HCT116 (cell line): ENCODE results near the gene RAB36. TPM values are rescaled to one million over a fixed set of nuclear protein-coding genes. Genes with fewer than 3 reads are reported as not detected.

ENCODE experiments used
- ATAC-seq: fragments of 200-7000 bp; cut with Tn5 transposase; 2 replicates; pipeline ENCODE4 v1.9.1; 2020; ENCODE audit warnings: mild to moderate bottlenecking, moderate library complexity
- BruUV-seq: library from RNA; stranded (reverse); fragments of 400-500 nt; replicated peaks from 2 replicates; lab custom pipeline; 2021; lab: Mats Ljungman, UMichigan
- CTCF ChIA-PET: fragments of 300-600 bp; sonication (Branson Sonifier 250); formaldehyde crosslinking; loops from one replicate; lab custom pipeline; 2021; ENCODE audit warnings: antibody characterized with exemption; lab: Charles Lee
- POLR2A ChIA-PET: fragments of 300-600, 350-600 bp; sonication (Branson Sonifier 250); formaldehyde crosslinking; loops from one replicate; lab custom pipeline; 2021; ENCODE audit warnings: antibody characterized with exemption; lab: Charles Lee
- RAD21 ChIA-PET, 2 experiments: fragments of 300-600 bp; sonication (Branson Sonifier 250); formaldehyde crosslinking; loops; one replicate each; lab custom pipeline; 2023; ENCODE audit warnings: low total read pairs in 2 of 2; ENCODE audit not compliant: uncharacterized antibody in 2 of 2, unreplicated experiment in 2 of 2, low non-redundant PET in 1 of 2; lab: Charles Lee
- DNase-seq: peaks from one replicate; pipeline ENCODE4 v3.0.0-alpha.2; 2010; ENCODE audit warnings: low read depth, low spot score
- H2AFZ ChIP-seq: fragments of 200-600 bp; shearing (Covaris generic), sonication (generic); 2 replicates; pipeline ENCODE4 v1.6.1; 2017; ENCODE audit warnings: low read depth, mixed run types, mixed read lengths, antibody characterized with exemption, low read length; ENCODE audit not compliant: poor library complexity, severe bottlenecking
- H3K27ac ChIP-seq: 2 replicates; pipeline ENCODE4 v1.5.1; 2012; ENCODE audit warnings: low read depth, low read length
- H3K27me3 ChIP-seq: fragments of 200-600 bp; sonication (generic); 2 replicates; pipeline ENCODE4 v1.6.1; 2016; ENCODE audit warnings: mixed run types, low read length, mixed read lengths; ENCODE audit not compliant: insufficient read depth
- H3K36me3 ChIP-seq, 2 experiments: fragments of 200-500 bp in 1 of 2; fragments of 200-600 bp in 1 of 2; sonication (Bioruptor generic) in 1 of 2; sonication (generic) in 1 of 2; 2 replicates each; pipeline versions ENCODE4 v1.5.1 to v1.6.1; 2014 to 2016; ENCODE audit warnings: low read length in 2 of 2, inconsistent platforms in 1 of 2, mixed read lengths in 1 of 2, mixed run types in 1 of 2; ENCODE audit not compliant: insufficient read depth in 2 of 2, control insufficient read depth in 1 of 2
- H3K4me1 ChIP-seq, 2 experiments: fragments of 200-600 bp in 1 of 2; sonication (generic) in 1 of 2; 2 replicates each; pipeline versions ENCODE4 v1.5.1 to v1.6.1; 2012 to 2017; ENCODE audit warnings: low read length in 2 of 2, inconsistent platforms in 1 of 2, mild to moderate bottlenecking in 1 of 2, mixed read lengths in 1 of 2, mixed run types in 1 of 2, moderate library complexity in 1 of 2; ENCODE audit not compliant: insufficient read depth in 2 of 2, control insufficient read depth in 1 of 2
- H3K4me2 ChIP-seq: fragments of 200-600 bp; sonication (generic); 2 replicates; pipeline ENCODE4 v1.6.1; 2017; ENCODE audit warnings: mixed run types, low read length, mixed read lengths
- H3K4me3 ChIP-seq, 2 experiments: fragments of 200-600 bp in 1 of 2; sonication (generic) in 1 of 2; replicated peaks in 1 of 2; 2 replicates each; pipeline ENCODE4 v1.5.1; 2011 to 2016; ENCODE audit warnings: low read length in 2 of 2, control low read depth in 1 of 2, low read depth in 1 of 2, mild to moderate bottlenecking in 1 of 2, mixed read lengths in 1 of 2, mixed run types in 1 of 2
- H3K79me2 ChIP-seq: fragments of 200-600 bp; sonication (generic); 2 replicates; pipeline ENCODE4 v1.6.1; 2017; ENCODE audit warnings: mild to moderate bottlenecking, mixed run types, low read length, moderate library complexity, mixed read lengths; ENCODE audit not compliant: insufficient read depth
- H3K9ac ChIP-seq: fragments of 200-600 bp; sonication (generic); 2 replicates; pipeline ENCODE4 v1.6.1; 2016; ENCODE audit warnings: low read length, mixed read lengths
- H3K9me2 ChIP-seq: fragments of 200-600 bp; sonication (generic), shearing (Covaris generic); 2 replicates; pipeline ENCODE4 v1.6.1; 2017; ENCODE audit warnings: mixed run types, mild to moderate bottlenecking, moderate library complexity; ENCODE audit not compliant: insufficient read depth
- H3K9me3 ChIP-seq, 2 experiments: fragments of 200-500 bp in 1 of 2; fragments of 200-600 bp in 1 of 2; sonication (Bioruptor generic) in 1 of 2; sonication (generic) in 1 of 2; 2 replicates each; pipeline ENCODE4 v1.6.1; 2014 to 2017; ENCODE audit warnings: low read length in 2 of 2, mixed read lengths in 2 of 2, inconsistent platforms in 1 of 2, low read depth in 1 of 2, mild to moderate bottlenecking in 1 of 2, mixed run types in 1 of 2, moderate library complexity in 1 of 2; ENCODE audit not compliant: control insufficient read depth in 1 of 2, insufficient read depth in 1 of 2
- H4K20me1 ChIP-seq: fragments of 200-600 bp; sonication (generic), shearing (Covaris generic); 2 replicates; pipeline ENCODE4 v1.6.1; 2017; ENCODE audit warnings: mixed run types, mild to moderate bottlenecking, moderate library complexity; ENCODE audit not compliant: insufficient read depth
- CBX3 ChIP-seq: IDR thresholded peaks from 2 replicates; pipeline ENCODE4 v1.6.1; 2012; ENCODE audit warnings: low read depth
- CEBPB ChIP-seq: IDR thresholded peaks from 2 replicates; pipeline ENCODE4 v1.6.1; 2012; ENCODE audit warnings: low read depth
- EGR1 ChIP-seq: IDR thresholded peaks from 2 replicates; pipeline ENCODE4 v1.6.1; 2012; ENCODE audit warnings: low read depth
- EZH2phosphoT487 ChIP-seq: fragments of 200-600 bp; IDR thresholded peaks from 2 replicates; pipeline ENCODE4 v1.6.1; 2018; ENCODE audit warnings: antibody characterized with exemption, borderline replicate concordance
- JUND ChIP-seq: IDR thresholded peaks from 2 replicates; pipeline ENCODE4 v1.6.1; 2012
- POLR2A ChIP-seq: IDR thresholded peaks from 2 replicates; pipeline ENCODE4 v1.7.0; 2011; ENCODE audit warnings: borderline replicate concordance; ENCODE audit not compliant: insufficient read depth, insufficient read length; ENCODE audit errors: extremely low read depth
- RAD21 ChIP-seq: IDR thresholded peaks from 2 replicates; pipeline ENCODE4 v1.6.1; 2012; ENCODE audit warnings: low read depth, mild to moderate bottlenecking
- SRF ChIP-seq: IDR thresholded peaks from 2 replicates; pipeline ENCODE4 v1.6.1; 2012; ENCODE audit warnings: low read depth
- TCF7L2 ChIP-seq: IDR thresholded peaks from 2 replicates; pipeline ENCODE4 v1.7.0; 2011; ENCODE audit warnings: borderline replicate concordance, inconsistent platforms; ENCODE audit not compliant: insufficient read depth, insufficient read length; ENCODE audit errors: extremely low read depth
- YY1 ChIP-seq: IDR thresholded peaks from 2 replicates; pipeline ENCODE4 v1.6.1; 2011; ENCODE audit warnings: low read length, low read depth, moderate library complexity, mild to moderate bottlenecking; ENCODE audit not compliant: insufficient replicate concordance; ENCODE audit errors: extremely low read depth
- ZFX ChIP-seq: fragments of 450-650 bp; IDR thresholded peaks from 2 replicates; pipeline ENCODE4 v1.6.1; 2017
- ZNF274 ChIP-seq: fragments of 200-500 bp; sonication (Bioruptor generic); IDR thresholded peaks from 2 replicates; pipeline ENCODE4 v1.6.1; 2014; ENCODE audit warnings: mild to moderate bottlenecking, low read depth, low read length, inconsistent platforms
- intact Hi-C: fragments of 100-400 bp; cut with micrococcal nuclease; formaldehyde crosslinking; loops from 2 replicates; pipeline ENCODE4 v1.10.0; 2022
- total RNA-seq: library from RNA; stranded (reverse); gene quantifications from one replicate; pipeline ENCODE4 v1.2.1, GENCODE V29; 2021; ENCODE audit not compliant: unreplicated experiment
- TF ChIP-seq, protein P1 (sequence below): IDR thresholded peaks from 2 replicates; pipeline ENCODE4 v1.6.1; 2012
- TF ChIP-seq, protein P2 (sequence below), 3 experiments: fragments of 200-600 bp in 1 of 3; sonication (generic) in 1 of 3; IDR thresholded peaks in 2 of 3; conservative IDR thresholded peaks in 1 of 3; 2 replicates each; pipeline ENCODE4 v1.5.1; 2012 to 2017; ENCODE audit warnings: low read depth in 2 of 3, low read length in 2 of 3, antibody characterized with exemption in 1 of 3, borderline replicate concordance in 1 of 3, control low read depth in 1 of 3, mild to moderate bottlenecking in 1 of 3, mixed read lengths in 1 of 3, mixed run types in 1 of 3, moderate library complexity in 1 of 3; ENCODE audit not compliant: insufficient read depth in 1 of 3
- TF ChIP-seq, protein P3 (sequence below): IDR thresholded peaks from 2 replicates; pipeline ENCODE4 v1.6.1; 2012; ENCODE audit warnings: low read depth
- TF ChIP-seq, protein P4 (sequence below): IDR thresholded peaks from 2 replicates; pipeline ENCODE4 v1.6.1; 2011; ENCODE audit warnings: mild to moderate bottlenecking, low read length, moderate library complexity; ENCODE audit not compliant: insufficient replicate concordance; ENCODE audit errors: extremely low read depth
- TF ChIP-seq, protein P5 (sequence below): IDR thresholded peaks from 2 replicates; pipeline ENCODE4 v1.6.1; 2012

Gene RAB36
- total RNA-seq, 1 experiment from 2014 or later, result 6.1 TPM

DNA sequence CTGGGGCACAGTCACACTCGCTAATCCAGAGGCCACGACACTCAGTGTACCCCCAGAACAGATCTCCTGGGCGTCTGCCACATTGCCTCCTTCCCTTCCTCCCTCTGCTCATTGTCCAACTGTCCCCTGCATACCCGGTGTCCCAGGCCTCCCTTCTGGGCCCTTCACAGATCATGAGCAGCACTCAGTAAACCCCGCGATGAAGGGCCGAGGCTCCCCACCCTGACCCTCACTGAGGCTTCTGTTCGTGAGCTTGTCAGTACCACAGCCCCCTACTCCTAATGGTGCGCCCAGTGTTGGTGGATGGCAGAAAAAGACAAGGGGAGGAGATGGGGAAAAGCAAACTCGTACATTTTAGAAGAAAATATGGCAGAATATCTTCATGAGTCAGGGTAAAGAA, 16.1 kb upstream of the RAB36 start:
- POLR2A ChIA-PET, result no interaction called here

More for the DNA sequence above, 16.1 kb upstream of the RAB36 start:
- no peaks in the 10 kb centered on the region for H3K9me3 ChIP-seq
- ChIA-PET RAD21 (interaction anchor here (2.3 to 2.8 kb wide), 2 partner anchors 169 to 170 kb away, joined by 23 read pairs; no protein-coding TSS in a partner anchor), CTCF (interaction anchor here (1.4 to 5.7 kb wide), 2 partner anchors 9 to 170 kb away, joined by 5 to 174 read pairs; no protein-coding TSS in a partner anchor)
- ATAC-seq (no peak), DNase-seq (no peak)
- H3K4me3 ChIP-seq, result no peak overlapping the region
- BruUV-seq, result no TSS peak
- H3K27me3 ChIP-seq, result no peaks in the 10 kb centered on the region
- no peaks in the 10 kb centered on the region for H3K9me2 ChIP-seq
- no peaks in the 10 kb centered on the region for H3K36me3 ChIP-seq
- H2AFZ ChIP-seq, result no peak overlapping the region
- no peak overlapping the region for H3K4me2 ChIP-seq
- TF ChIP-seq RAD21 (no peak), EGR1 (no peak), YY1 (no peak), ZNF274 (no peak), TCF7L2 (no peak), SRF (no peak), POLR2A (no peak), JUND (no peak), CBX3 (no peak), CEBPB (no peak), ZFX (no peak), EZH2phosphoT487 (no peak)
- TF ChIP-seq, protein P1, sequence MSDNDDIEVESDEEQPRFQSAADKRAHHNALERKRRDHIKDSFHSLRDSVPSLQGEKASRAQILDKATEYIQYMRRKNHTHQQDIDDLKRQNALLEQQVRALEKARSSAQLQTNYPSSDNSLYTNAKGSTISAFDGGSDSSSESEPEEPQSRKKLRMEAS, result no peak
- TF ChIP-seq, protein P2, sequence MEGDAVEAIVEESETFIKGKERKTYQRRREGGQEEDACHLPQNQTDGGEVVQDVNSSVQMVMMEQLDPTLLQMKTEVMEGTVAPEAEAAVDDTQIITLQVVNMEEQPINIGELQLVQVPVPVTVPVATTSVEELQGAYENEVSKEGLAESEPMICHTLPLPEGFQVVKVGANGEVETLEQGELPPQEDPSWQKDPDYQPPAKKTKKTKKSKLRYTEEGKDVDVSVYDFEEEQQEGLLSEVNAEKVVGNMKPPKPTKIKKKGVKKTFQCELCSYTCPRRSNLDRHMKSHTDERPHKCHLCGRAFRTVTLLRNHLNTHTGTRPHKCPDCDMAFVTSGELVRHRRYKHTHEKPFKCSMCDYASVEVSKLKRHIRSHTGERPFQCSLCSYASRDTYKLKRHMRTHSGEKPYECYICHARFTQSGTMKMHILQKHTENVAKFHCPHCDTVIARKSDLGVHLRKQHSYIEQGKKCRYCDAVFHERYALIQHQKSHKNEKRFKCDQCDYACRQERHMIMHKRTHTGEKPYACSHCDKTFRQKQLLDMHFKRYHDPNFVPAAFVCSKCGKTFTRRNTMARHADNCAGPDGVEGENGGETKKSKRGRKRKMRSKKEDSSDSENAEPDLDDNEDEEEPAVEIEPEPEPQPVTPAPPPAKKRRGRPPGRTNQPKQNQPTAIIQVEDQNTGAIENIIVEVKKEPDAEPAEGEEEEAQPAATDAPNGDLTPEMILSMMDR (IDR thresholded peaks at IDR 0.05 in 2 of 3, conservative IDR thresholded peaks at IDR 0.05 in 1 of 3; ENCODE audit: borderline replicate concordance in 1 of 3, insufficient read depth in 1 of 3, low read depth in 2 of 3, low read length in 2 of 3), result no peak
- TF ChIP-seq, protein P3, sequence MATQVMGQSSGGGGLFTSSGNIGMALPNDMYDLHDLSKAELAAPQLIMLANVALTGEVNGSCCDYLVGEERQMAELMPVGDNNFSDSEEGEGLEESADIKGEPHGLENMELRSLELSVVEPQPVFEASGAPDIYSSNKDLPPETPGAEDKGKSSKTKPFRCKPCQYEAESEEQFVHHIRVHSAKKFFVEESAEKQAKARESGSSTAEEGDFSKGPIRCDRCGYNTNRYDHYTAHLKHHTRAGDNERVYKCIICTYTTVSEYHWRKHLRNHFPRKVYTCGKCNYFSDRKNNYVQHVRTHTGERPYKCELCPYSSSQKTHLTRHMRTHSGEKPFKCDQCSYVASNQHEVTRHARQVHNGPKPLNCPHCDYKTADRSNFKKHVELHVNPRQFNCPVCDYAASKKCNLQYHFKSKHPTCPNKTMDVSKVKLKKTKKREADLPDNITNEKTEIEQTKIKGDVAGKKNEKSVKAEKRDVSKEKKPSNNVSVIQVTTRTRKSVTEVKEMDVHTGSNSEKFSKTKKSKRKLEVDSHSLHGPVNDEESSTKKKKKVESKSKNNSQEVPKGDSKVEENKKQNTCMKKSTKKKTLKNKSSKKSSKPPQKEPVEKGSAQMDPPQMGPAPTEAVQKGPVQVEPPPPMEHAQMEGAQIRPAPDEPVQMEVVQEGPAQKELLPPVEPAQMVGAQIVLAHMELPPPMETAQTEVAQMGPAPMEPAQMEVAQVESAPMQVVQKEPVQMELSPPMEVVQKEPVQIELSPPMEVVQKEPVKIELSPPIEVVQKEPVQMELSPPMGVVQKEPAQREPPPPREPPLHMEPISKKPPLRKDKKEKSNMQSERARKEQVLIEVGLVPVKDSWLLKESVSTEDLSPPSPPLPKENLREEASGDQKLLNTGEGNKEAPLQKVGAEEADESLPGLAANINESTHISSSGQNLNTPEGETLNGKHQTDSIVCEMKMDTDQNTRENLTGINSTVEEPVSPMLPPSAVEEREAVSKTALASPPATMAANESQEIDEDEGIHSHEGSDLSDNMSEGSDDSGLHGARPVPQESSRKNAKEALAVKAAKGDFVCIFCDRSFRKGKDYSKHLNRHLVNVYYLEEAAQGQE, result no peak
- TF ChIP-seq, protein P4, sequence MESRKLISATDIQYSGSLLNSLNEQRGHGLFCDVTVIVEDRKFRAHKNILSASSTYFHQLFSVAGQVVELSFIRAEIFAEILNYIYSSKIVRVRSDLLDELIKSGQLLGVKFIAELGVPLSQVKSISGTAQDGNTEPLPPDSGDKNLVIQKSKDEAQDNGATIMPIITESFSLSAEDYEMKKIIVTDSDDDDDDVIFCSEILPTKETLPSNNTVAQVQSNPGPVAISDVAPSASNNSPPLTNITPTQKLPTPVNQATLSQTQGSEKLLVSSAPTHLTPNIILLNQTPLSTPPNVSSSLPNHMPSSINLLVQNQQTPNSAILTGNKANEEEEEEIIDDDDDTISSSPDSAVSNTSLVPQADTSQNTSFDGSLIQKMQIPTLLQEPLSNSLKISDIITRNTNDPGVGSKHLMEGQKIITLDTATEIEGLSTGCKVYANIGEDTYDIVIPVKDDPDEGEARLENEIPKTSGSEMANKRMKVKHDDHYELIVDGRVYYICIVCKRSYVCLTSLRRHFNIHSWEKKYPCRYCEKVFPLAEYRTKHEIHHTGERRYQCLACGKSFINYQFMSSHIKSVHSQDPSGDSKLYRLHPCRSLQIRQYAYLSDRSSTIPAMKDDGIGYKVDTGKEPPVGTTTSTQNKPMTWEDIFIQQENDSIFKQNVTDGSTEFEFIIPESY, result no peak
- TF ChIP-seq, protein P5, sequence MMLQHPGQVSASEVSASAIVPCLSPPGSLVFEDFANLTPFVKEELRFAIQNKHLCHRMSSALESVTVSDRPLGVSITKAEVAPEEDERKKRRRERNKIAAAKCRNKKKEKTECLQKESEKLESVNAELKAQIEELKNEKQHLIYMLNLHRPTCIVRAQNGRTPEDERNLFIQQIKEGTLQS, result no peak
- no peaks in the 10 kb centered on the region for H4K20me1 ChIP-seq
- H3K9ac ChIP-seq, result no peak overlapping the region
- no peak overlapping the region for H3K27ac ChIP-seq
- H3K79me2 ChIP-seq, result no peaks in the 10 kb centered on the region
- 0 out of 4 replicates have a peak, but pooled peaks cover 0 to 2% of the 10 kb centered on the region in 2 experiments for H3K4me1 ChIP-seq
- intact Hi-C loops, result no loop called here
